ENCODE data around the gene ZNF19. TPM values are rescaled to one million over a fixed set of nuclear protein-coding genes. Genes with fewer than 3 reads are reported as not detected.

ZNF19 gene
- total and polyA plus RNA-seq, 4 donors: 0.73 to 2.7 (median 1.9) TPM

DNA sequence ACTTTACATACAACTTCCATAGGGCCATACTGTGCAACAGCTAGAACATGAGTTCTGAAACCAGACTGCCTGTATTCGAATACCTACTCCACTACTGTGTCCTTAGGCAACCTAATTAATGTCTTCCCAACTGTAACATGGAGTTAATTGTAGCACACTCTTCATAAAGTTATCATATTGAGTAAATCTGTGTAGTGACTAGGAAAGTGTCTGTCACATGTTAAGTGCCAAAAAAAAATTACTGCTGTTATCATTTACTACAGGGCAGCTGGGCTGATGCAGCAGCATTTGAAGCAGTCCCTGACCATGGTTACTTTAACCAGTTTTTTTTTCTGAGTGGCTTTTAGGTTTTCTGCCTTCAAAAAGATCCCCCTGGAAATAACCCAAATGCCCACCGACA, 16.2 kb downstream of the ZNF19 start:
- Histone ChIP-seq H3K27me3 (ENCODE audit: control insufficient read depth in 4 of 4, insufficient read depth in 4 of 4, low read length in 3 of 4) (no peaks in the 10 kb centered on the region), H3K4me3 (ENCODE audit: low read depth in 1 of 3, low read length in 3 of 3) (no peak overlapping the region), H3K36me3 (ENCODE audit: control insufficient read depth in 4 of 4, insufficient read depth in 3 of 4, low read depth in 1 of 4, low read length in 3 of 4) (peaks cover 0 to 42% (median 27%) of the 10 kb centered on the region in 4 donors), H3K4me1 (ENCODE audit: control insufficient read depth in 4 of 4, insufficient read depth in 4 of 4, low read length in 3 of 4) (no peaks in the 10 kb centered on the region), H3K9me3 (ENCODE audit: control insufficient read depth in 4 of 4, low read length in 3 of 4) (no peaks in the 10 kb centered on the region), H3K27ac (ENCODE audit: low read depth in 1 of 2, low read length in 2 of 2) (no peak overlapping the region), H3K9ac (ENCODE audit: low read depth in 1 of 2, low read length in 2 of 2) (no peak overlapping the region)
- TF ChIP-seq SP1 (IDR thresholded peaks at IDR 0.05): no peak
- TF ChIP-seq RXRA (IDR thresholded peaks at IDR 0.05): no peak
- TF ChIP-seq, protein P1, sequence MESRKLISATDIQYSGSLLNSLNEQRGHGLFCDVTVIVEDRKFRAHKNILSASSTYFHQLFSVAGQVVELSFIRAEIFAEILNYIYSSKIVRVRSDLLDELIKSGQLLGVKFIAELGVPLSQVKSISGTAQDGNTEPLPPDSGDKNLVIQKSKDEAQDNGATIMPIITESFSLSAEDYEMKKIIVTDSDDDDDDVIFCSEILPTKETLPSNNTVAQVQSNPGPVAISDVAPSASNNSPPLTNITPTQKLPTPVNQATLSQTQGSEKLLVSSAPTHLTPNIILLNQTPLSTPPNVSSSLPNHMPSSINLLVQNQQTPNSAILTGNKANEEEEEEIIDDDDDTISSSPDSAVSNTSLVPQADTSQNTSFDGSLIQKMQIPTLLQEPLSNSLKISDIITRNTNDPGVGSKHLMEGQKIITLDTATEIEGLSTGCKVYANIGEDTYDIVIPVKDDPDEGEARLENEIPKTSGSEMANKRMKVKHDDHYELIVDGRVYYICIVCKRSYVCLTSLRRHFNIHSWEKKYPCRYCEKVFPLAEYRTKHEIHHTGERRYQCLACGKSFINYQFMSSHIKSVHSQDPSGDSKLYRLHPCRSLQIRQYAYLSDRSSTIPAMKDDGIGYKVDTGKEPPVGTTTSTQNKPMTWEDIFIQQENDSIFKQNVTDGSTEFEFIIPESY (IDR thresholded peaks at IDR 0.05): no peak
- TF ChIP-seq EGR1 (IDR thresholded peaks at IDR 0.05; ENCODE audit: low read depth in 2 of 2): no peak
- no peak for TF ChIP-seq TAF1 (conservative IDR thresholded peaks at IDR 0.05)
- TF ChIP-seq, protein P2, sequence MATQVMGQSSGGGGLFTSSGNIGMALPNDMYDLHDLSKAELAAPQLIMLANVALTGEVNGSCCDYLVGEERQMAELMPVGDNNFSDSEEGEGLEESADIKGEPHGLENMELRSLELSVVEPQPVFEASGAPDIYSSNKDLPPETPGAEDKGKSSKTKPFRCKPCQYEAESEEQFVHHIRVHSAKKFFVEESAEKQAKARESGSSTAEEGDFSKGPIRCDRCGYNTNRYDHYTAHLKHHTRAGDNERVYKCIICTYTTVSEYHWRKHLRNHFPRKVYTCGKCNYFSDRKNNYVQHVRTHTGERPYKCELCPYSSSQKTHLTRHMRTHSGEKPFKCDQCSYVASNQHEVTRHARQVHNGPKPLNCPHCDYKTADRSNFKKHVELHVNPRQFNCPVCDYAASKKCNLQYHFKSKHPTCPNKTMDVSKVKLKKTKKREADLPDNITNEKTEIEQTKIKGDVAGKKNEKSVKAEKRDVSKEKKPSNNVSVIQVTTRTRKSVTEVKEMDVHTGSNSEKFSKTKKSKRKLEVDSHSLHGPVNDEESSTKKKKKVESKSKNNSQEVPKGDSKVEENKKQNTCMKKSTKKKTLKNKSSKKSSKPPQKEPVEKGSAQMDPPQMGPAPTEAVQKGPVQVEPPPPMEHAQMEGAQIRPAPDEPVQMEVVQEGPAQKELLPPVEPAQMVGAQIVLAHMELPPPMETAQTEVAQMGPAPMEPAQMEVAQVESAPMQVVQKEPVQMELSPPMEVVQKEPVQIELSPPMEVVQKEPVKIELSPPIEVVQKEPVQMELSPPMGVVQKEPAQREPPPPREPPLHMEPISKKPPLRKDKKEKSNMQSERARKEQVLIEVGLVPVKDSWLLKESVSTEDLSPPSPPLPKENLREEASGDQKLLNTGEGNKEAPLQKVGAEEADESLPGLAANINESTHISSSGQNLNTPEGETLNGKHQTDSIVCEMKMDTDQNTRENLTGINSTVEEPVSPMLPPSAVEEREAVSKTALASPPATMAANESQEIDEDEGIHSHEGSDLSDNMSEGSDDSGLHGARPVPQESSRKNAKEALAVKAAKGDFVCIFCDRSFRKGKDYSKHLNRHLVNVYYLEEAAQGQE (IDR thresholded peaks at IDR 0.05): no peak
- TF ChIP-seq, protein P3, sequence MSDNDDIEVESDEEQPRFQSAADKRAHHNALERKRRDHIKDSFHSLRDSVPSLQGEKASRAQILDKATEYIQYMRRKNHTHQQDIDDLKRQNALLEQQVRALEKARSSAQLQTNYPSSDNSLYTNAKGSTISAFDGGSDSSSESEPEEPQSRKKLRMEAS (IDR thresholded peaks at IDR 0.05): no peak
- TF ChIP-seq, protein P4, sequence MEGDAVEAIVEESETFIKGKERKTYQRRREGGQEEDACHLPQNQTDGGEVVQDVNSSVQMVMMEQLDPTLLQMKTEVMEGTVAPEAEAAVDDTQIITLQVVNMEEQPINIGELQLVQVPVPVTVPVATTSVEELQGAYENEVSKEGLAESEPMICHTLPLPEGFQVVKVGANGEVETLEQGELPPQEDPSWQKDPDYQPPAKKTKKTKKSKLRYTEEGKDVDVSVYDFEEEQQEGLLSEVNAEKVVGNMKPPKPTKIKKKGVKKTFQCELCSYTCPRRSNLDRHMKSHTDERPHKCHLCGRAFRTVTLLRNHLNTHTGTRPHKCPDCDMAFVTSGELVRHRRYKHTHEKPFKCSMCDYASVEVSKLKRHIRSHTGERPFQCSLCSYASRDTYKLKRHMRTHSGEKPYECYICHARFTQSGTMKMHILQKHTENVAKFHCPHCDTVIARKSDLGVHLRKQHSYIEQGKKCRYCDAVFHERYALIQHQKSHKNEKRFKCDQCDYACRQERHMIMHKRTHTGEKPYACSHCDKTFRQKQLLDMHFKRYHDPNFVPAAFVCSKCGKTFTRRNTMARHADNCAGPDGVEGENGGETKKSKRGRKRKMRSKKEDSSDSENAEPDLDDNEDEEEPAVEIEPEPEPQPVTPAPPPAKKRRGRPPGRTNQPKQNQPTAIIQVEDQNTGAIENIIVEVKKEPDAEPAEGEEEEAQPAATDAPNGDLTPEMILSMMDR (IDR thresholded peaks at IDR 0.05; ENCODE audit: low read depth, low read length, missing input control): no peak
- no peak for TF ChIP-seq RAD21 (IDR thresholded peaks at IDR 0.05)
- no peak for TF ChIP-seq GABPA (IDR thresholded peaks at IDR 0.05 in 1 of 2, conservative IDR thresholded peaks at IDR 0.05 in 1 of 2)
- TF ChIP-seq JUND (IDR thresholded peaks at IDR 0.05): no peak
- TF ChIP-seq HNF4A (conservative IDR thresholded peaks at IDR 0.05): no peak
- no peak for TF ChIP-seq NR2F2 (IDR thresholded peaks at IDR 0.05)
- no peak for DNase-seq (ENCODE audit: low spot score)
- 96% methylated on average over 2 of the region's 2 CpGs for WGBS

DNA sequence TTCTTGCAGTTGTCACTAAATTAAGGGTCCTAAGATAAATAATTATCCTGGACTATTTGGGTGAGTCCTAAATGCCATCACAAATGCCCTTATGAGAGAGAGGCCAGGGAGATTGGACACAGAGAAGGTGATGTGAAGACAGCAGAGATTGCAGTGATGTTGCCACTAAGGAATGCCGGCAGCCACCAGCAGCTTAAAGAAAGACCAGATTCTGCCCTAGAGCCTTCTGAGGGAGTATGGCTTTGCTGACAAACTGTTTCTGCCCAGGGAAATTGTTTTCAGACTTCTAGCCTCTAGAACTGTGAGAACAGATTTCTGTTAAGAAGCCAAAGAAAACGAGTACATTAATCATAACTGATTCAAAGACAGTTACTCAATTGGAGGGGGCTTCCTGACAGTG, 17.1 kb downstream of the ZNF19 start:
- Histone ChIP-seq H3K4me1 (ENCODE audit: control insufficient read depth in 4 of 4, insufficient read depth in 4 of 4, low read length in 3 of 4) (no peaks in the 10 kb centered on the region), H3K36me3 (ENCODE audit: control insufficient read depth in 4 of 4, insufficient read depth in 3 of 4, low read depth in 1 of 4, low read length in 3 of 4) (peaks cover 0 to 33% (median 23%) of the 10 kb centered on the region in 4 donors), H3K27me3 (ENCODE audit: control insufficient read depth in 4 of 4, insufficient read depth in 4 of 4, low read length in 3 of 4) (no peaks in the 10 kb centered on the region), H3K27ac (ENCODE audit: low read depth in 1 of 2, low read length in 2 of 2) (no peak overlapping the region), H3K9me3 (ENCODE audit: control insufficient read depth in 4 of 4, low read length in 3 of 4) (no peaks in the 10 kb centered on the region), H3K4me3 (ENCODE audit: low read depth in 1 of 3, low read length in 3 of 3) (no peak overlapping the region), H3K9ac (ENCODE audit: low read depth in 1 of 2, low read length in 2 of 2) (no peak overlapping the region)
- DNase-seq (ENCODE audit: low spot score): no peak
- TF ChIP-seq SP1 (IDR thresholded peaks at IDR 0.05) (no peak), TAF1 (conservative IDR thresholded peaks at IDR 0.05) (no peak), EGR1 (IDR thresholded peaks at IDR 0.05; ENCODE audit: low read depth in 2 of 2) (no peak), HNF4G (IDR thresholded peaks at IDR 0.05) (no peak), JUND (IDR thresholded peaks at IDR 0.05) (no peak), RXRA (IDR thresholded peaks at IDR 0.05) (no peak), HNF4A (conservative IDR thresholded peaks at IDR 0.05) (no peak), FOXA2 (IDR thresholded peaks at IDR 0.05) (no peak), NR2F2 (IDR thresholded peaks at IDR 0.05) (no peak)
- TF ChIP-seq, protein P3 (IDR thresholded peaks at IDR 0.05): no peak
- TF ChIP-seq, protein P5, sequence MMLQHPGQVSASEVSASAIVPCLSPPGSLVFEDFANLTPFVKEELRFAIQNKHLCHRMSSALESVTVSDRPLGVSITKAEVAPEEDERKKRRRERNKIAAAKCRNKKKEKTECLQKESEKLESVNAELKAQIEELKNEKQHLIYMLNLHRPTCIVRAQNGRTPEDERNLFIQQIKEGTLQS (IDR thresholded peaks at IDR 0.05): no peak
- 78% methylated on average over 2 of the region's 2 CpGs for WGBS

Data from liver (tissue), 9 donors.